Panc1 (cell line): ENCODE results near the gene LRP1B. TPM values are rescaled to one million over a fixed set of nuclear protein-coding genes. Genes with fewer than 3 reads are reported as not detected.

Source experiments
- ATAC-seq: fragments of 200-7000 bp; cut with Tn5 transposase; 2 replicates; pipeline ENCODE4 v1.9.1; 2020; ENCODE audit warnings: mild to moderate bottlenecking, moderate library complexity
- BruUV-seq: library from RNA; stranded (reverse); fragments of 400-500 nt; replicated peaks from 2 replicates; lab custom pipeline; 2021; lab: Mats Ljungman, UMichigan
- CTCF ChIA-PET: fragments of 300-600 bp; sonication (Branson Sonifier 250); formaldehyde crosslinking; loops from one replicate; lab custom pipeline; 2022; ENCODE audit warnings: antibody characterized with exemption; lab: Charles Lee
- POLR2A ChIA-PET: fragments of 300-600 bp; sonication (Branson Sonifier 250); formaldehyde crosslinking; loops from one replicate; lab custom pipeline; 2022; ENCODE audit warnings: antibody characterized with exemption; lab: Charles Lee
- DNase-seq: peaks from one replicate; pipeline ENCODE4 v3.0.0-alpha.2; 2010; ENCODE audit warnings: low read depth, low spot score
- H3K27ac ChIP-seq: 2 replicates; pipeline ENCODE4 v1.5.1; 2011; ENCODE audit warnings: mild to moderate bottlenecking, low read length, inconsistent platforms
- H3K27me3 ChIP-seq: fragments of 200-500 bp; sonication (Bioruptor generic); 2 replicates; pipeline ENCODE4 v1.6.0; 2014; ENCODE audit warnings: low read length, inconsistent platforms; ENCODE audit not compliant: control insufficient read depth, insufficient read depth
- H3K36me3 ChIP-seq: fragments of 200-500 bp; sonication (Bioruptor generic); 2 replicates; pipeline ENCODE4 v1.5.1; 2014; ENCODE audit warnings: inconsistent platforms, mild to moderate bottlenecking, low read length, moderate library complexity; ENCODE audit not compliant: control insufficient read depth, insufficient read depth
- H3K4me1 ChIP-seq: 2 replicates; pipeline ENCODE4 v1.5.1; 2011; ENCODE audit warnings: inconsistent platforms, mild to moderate bottlenecking, low read length, moderate library complexity; ENCODE audit not compliant: control insufficient read depth, insufficient read depth
- H3K4me3 ChIP-seq, 2 experiments: 2 replicates each; pipeline ENCODE4 v1.5.1; 2011 to 2012; ENCODE audit warnings: low read depth in 2 of 2, low read length in 2 of 2, mild to moderate bottlenecking in 2 of 2, inconsistent platforms in 1 of 2, moderate library complexity in 1 of 2
- H3K9me3 ChIP-seq: fragments of 200-500 bp; sonication (Bioruptor generic); 2 replicates; pipeline ENCODE4 v1.5.1; 2014; ENCODE audit warnings: low read depth, mild to moderate bottlenecking, inconsistent platforms, low read length, moderate library complexity; ENCODE audit not compliant: control insufficient read depth, insufficient read depth
- CTCF ChIP-seq: fragments of 450-650 bp; IDR thresholded peaks from 2 replicates; pipeline ENCODE4 v1.5.1; 2017; ENCODE audit warnings: mild to moderate bottlenecking
- POLR2AphosphoS5 ChIP-seq: IDR thresholded peaks from 2 replicates; pipeline ENCODE4 v1.6.1; 2012; ENCODE audit warnings: mild to moderate bottlenecking, low read depth, low read length, moderate library complexity
- REST ChIP-seq, 2 experiments: IDR thresholded peaks; 2 replicates each; pipeline ENCODE4 v1.6.1; 2011 to 2012; ENCODE audit warnings: low read depth in 2 of 2, control low read depth in 1 of 2, low read length in 1 of 2, mild to moderate bottlenecking in 1 of 2, moderate library complexity in 1 of 2; ENCODE audit not compliant: insufficient read depth in 1 of 2
- SIN3A ChIP-seq: IDR thresholded peaks from 2 replicates; pipeline ENCODE4 v1.6.1; 2012; ENCODE audit warnings: low read depth, mild to moderate bottlenecking, low read length, moderate library complexity, borderline replicate concordance; ENCODE audit not compliant: insufficient read depth
- TCF7L2 ChIP-seq: IDR thresholded peaks from 2 replicates; pipeline ENCODE4 v1.6.1; 2011; ENCODE audit warnings: mild to moderate bottlenecking, low read depth, low read length, inconsistent platforms
- in situ Hi-C: cut with HindIII; loops from 2 replicates; pipeline ENCODE4 v1.10.0; 2016; ENCODE audit warnings: low sequenced_read_pairs, low pct_unique_long_range_greater_than_20kb
- intact Hi-C: fragments of 100-400 bp; cut with micrococcal nuclease; formaldehyde crosslinking; loops from one replicate; pipeline ENCODE4 v1.10.0; 2022; ENCODE audit not compliant: unreplicated experiment
- total RNA-seq: library from RNA; stranded (reverse); gene quantifications from one replicate; pipeline ENCODE4 v1.2.1, GENCODE V29; 2021; ENCODE audit not compliant: unreplicated experiment

LRP1B gene
- total RNA-seq, 1 experiment from 2014 or later = 0.54 TPM

DNA sequence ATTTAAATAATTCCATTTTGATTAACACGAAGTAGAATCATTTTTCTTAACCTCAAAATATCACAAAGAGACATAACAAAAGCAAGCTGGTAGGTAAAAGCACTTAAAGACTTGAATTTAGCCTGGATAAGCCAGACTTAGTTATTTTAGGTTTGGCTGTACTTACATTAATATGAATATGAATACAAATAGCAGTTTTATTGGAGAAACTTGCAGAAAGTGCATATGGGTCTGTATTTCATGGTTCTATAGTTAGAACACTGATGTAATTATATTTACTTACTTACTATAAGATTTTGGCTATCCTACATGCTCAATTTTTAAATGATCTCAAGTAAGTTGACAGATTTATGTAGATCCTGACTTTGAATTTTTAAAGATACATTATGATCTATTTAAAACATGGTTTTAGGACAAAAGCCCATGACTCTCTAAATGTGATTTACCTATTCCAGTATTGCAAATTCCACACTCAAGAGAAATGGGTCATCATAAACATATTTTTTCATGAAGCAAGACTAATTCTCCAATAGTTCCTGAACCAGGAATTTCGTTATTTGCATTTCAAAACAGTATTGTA lies 1775.2 kb downstream of the LRP1B start:
- intact Hi-C loops (no loop called here), in situ Hi-C loops (no loop called here)
- Histone ChIP-seq H3K4me3 (no peak overlapping the region), H3K27me3 (no peaks in the 10 kb centered on the region), H3K36me3 (no peaks in the 10 kb centered on the region), H3K9me3 (no peaks in the 10 kb centered on the region), H3K4me1 (no peaks in the 10 kb centered on the region), H3K27ac (no peak overlapping the region)
- ChIA-PET POLR2A (no interaction called here), CTCF (no interaction called here)
- DNase-seq = no peak
- ATAC-seq = no peak
- BruUV-seq = no TSS peak
- TF ChIP-seq REST (IDR thresholded peaks at IDR 0.05; ENCODE audit: insufficient read depth in 1 of 2, low read depth in 2 of 2, low read length in 1 of 2) = no peak
- no peak for TF ChIP-seq POLR2AphosphoS5
- no peak for TF ChIP-seq CTCF
- no peak for TF ChIP-seq TCF7L2
- TF ChIP-seq SIN3A = no peak

GRCh38 chr2:140354544-140354943 lies 1776.3 kb downstream of the LRP1B start:
- Histone ChIP-seq H3K4me1 (no peaks in the 10 kb centered on the region), H3K27me3 (no peaks in the 10 kb centered on the region), H3K4me3 (no peak overlapping the region), H3K36me3 (no peaks in the 10 kb centered on the region), H3K9me3 (no peaks in the 10 kb centered on the region), H3K27ac (no peak overlapping the region)
- no TSS peak for BruUV-seq
- intact Hi-C loops (no loop called here), in situ Hi-C loops (no loop called here)
- ChIA-PET CTCF (no interaction called here), POLR2A (no interaction called here)
- DNase-seq (no peak), ATAC-seq (no peak)
- no peak for TF ChIP-seq TCF7L2
- no peak for TF ChIP-seq CTCF
- no peak for TF ChIP-seq POLR2AphosphoS5
- no peak for TF ChIP-seq REST (IDR thresholded peaks at IDR 0.05; ENCODE audit: insufficient read depth in 1 of 2, low read depth in 2 of 2, low read length in 1 of 2)
- TF ChIP-seq SIN3A = no peak
